ENCODE measurements around the gene MAPKAPK5. TPM values are rescaled to one million over a fixed set of nuclear protein-coding genes. Genes with fewer than 3 reads are reported as not detected.

Gene MAPKAPK5, protein sequence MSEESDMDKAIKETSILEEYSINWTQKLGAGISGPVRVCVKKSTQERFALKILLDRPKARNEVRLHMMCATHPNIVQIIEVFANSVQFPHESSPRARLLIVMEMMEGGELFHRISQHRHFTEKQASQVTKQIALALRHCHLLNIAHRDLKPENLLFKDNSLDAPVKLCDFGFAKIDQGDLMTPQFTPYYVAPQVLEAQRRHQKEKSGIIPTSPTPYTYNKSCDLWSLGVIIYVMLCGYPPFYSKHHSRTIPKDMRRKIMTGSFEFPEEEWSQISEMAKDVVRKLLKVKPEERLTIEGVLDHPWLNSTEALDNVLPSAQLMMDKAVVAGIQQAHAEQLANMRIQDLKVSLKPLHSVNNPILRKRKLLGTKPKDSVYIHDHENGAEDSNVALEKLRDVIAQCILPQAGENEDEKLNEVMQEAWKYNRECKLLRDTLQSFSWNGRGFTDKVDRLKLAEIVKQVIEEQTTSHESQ
- total RNA-seq (2014; rRNA removed; shearing (Covaris generic); ENCODE audit: low replicate concordance): 52.4 and 63.4 TPM in 2 replicates

DNA sequence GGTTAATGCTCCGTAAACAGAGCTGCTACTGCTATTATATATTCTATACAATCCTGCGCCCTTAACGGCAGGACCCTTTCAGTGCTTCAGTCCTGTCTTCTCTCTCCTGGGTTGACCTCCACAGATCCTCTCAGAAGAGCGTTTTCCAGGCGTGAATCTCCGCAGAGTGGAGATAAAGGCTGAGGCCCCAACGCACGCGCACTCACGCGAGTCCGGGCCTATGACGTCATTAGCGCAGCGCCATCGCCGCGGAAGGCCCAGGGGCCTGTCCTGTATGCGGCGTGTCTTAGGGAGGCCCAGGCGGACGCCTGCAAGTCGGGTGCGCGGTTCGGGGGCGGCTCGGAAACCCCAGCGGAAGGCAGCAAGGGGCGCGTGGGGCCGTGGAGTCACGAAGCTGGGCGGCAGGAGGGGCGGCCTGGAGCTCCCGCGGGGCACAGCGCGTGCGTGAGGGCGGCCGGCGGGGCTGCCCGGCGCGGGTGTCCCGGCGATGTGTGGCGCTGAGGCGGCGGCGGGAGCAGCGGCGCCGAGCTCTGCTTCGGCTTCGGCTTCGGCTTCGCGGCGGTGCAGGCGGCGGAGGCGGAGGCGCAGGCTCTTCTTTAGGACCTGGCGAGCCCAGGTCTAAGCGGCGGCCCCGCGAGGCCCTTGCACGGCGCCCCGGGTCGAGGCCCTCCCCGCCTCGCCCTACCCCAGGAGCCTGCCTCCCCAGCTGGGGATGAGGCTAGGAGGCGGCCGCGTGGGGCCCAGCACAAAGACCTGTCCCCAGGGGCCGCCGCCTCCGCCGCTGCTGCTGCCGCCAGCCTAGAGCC is at the start of gene MAPKAPK5:
TSS of gene MAPKAPK5 (plus strand) at position 479 of the 806 bp plus-strand sequence. CDS start 506 bp downstream, outside the sequence.
- peaks cover 28% of the 10 kb centered on the region for H3K36me3 ChIP-seq (ENCODE audit: insufficient read depth, low read length)

DNA sequence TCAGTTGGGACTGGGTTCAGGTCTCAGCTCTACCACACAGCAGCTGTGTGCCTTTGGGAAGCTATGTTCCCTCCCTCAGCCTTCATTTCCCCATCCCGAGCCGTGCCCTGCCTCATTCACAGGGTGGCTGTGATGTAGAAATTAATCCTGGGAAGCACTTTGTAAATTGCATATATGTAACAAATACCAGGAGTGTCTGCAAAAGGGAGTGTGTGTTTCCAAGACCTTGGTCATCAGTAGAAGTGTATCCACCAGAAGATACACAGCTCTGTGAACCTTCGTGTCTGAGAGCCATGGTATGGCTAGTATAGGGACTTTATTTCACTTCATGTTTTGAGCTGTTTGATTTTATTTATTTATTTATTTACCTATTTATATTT is 49.2 kb upstream of the MAPKAPK5 start:
- H3K79me2 ChIP-seq (ENCODE audit: low read length): no peaks in the 10 kb centered on the region
- H3K4me3 ChIP-seq (ENCODE audit: low read length): no peak overlapping the region
- no peak for DNase-seq
- no peaks in the 10 kb centered on the region for H3K27me3 ChIP-seq (ENCODE audit: low read length)
- peaks cover 18% of the 10 kb centered on the region for H3K36me3 ChIP-seq (ENCODE audit: insufficient read depth, low read length)
- no peaks in the 10 kb centered on the region for H4K20me1 ChIP-seq (ENCODE audit: insufficient read depth, low read depth, low read length)
- H3K27ac ChIP-seq (ENCODE audit: low read length): no peak overlapping the region
- H3K4me1 ChIP-seq (ENCODE audit: low read length): peaks cover 11% of the 10 kb centered on the region
- no peaks in the 10 kb centered on the region for H3K9me3 ChIP-seq (ENCODE audit: low read length)
- no peak overlapping the region for H2AFZ ChIP-seq (ENCODE audit: low read length)
- H3K9me2 ChIP-seq (replicated peaks; ENCODE audit: insufficient read depth, low read length): no peaks in the 10 kb centered on the region
- no peak overlapping the region for H3K4me2 ChIP-seq (ENCODE audit: low read depth, low read length, poor library complexity, severe bottlenecking)
- H3K9ac ChIP-seq (ENCODE audit: low read length): no peak overlapping the region

More for the DNA sequence above, at the start of gene MAPKAPK5:
- DNase-seq: peak; percentile 98
- H2AFZ ChIP-seq (ENCODE audit: low read length): peak within 1 kb of the TSS; percentile 45; the same call in 1 of the 2 replicates
- H3K4me2 ChIP-seq (ENCODE audit: low read depth, low read length, poor library complexity, severe bottlenecking): peak within 1 kb of the TSS; percentile 86
- peaks cover 71% of the 10 kb centered on the region for H3K79me2 ChIP-seq (ENCODE audit: low read length)
- H3K27me3 ChIP-seq (ENCODE audit: low read length): no peaks in the 10 kb centered on the region
- H3K9me3 ChIP-seq (ENCODE audit: low read length): no peaks in the 10 kb centered on the region
- peak within 1 kb of the TSS; percentile 88 for H3K9ac ChIP-seq (ENCODE audit: low read length)
- H3K4me3 ChIP-seq (ENCODE audit: low read length): peak within 1 kb of the TSS; percentile 88
- H4K20me1 ChIP-seq (ENCODE audit: insufficient read depth, low read depth, low read length): no peaks in the 10 kb centered on the region
- no peaks in the 10 kb centered on the region for H3K9me2 ChIP-seq (replicated peaks; ENCODE audit: insufficient read depth, low read length)
- H3K27ac ChIP-seq (ENCODE audit: low read length): peak within 1 kb of the TSS; percentile 56
- peaks cover 23% of the 10 kb centered on the region for H3K4me1 ChIP-seq (ENCODE audit: low read length)

DNA sequence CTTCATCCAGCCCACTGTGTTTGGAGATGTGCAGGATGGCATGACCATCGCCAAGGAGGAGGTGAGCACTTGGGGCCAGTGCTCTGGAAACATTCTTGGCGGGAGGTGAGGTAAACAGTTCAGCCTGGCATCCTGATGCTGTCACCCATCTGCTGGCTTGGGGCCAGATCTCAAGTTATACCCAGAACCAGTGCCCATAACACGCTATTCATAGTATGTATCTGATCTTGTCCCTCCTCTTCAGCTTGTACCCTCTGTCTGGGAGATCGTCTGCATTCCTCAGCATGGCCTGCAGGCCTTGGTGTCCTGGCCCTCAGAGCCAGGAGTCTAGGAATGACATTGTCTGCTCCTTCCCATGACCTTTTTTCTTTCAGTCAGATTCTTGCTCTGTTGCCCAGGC is 43.8 kb upstream of the MAPKAPK5 start:
- no peaks in the 10 kb centered on the region for H3K27me3 ChIP-seq (ENCODE audit: low read length)
- H3K27ac ChIP-seq (ENCODE audit: low read length): no peak overlapping the region
- H3K4me2 ChIP-seq (ENCODE audit: low read depth, low read length, poor library complexity, severe bottlenecking): no peak overlapping the region
- peaks cover 11% of the 10 kb centered on the region for H3K4me1 ChIP-seq (ENCODE audit: low read length)
- DNase-seq: no peak
- H3K36me3 ChIP-seq (ENCODE audit: insufficient read depth, low read length): peaks cover 38% of the 10 kb centered on the region
- no peaks in the 10 kb centered on the region for H3K9me3 ChIP-seq (ENCODE audit: low read length)
- H3K4me3 ChIP-seq (ENCODE audit: low read length): no peak overlapping the region
- H3K9me2 ChIP-seq (replicated peaks; ENCODE audit: insufficient read depth, low read length): no peaks in the 10 kb centered on the region
- H4K20me1 ChIP-seq (ENCODE audit: insufficient read depth, low read depth, low read length): no peaks in the 10 kb centered on the region
- no peaks in the 10 kb centered on the region for H3K79me2 ChIP-seq (ENCODE audit: low read length)
- H2AFZ ChIP-seq (ENCODE audit: low read length): no peak overlapping the region
- H3K9ac ChIP-seq (ENCODE audit: low read length): no peak overlapping the region

DNA sequence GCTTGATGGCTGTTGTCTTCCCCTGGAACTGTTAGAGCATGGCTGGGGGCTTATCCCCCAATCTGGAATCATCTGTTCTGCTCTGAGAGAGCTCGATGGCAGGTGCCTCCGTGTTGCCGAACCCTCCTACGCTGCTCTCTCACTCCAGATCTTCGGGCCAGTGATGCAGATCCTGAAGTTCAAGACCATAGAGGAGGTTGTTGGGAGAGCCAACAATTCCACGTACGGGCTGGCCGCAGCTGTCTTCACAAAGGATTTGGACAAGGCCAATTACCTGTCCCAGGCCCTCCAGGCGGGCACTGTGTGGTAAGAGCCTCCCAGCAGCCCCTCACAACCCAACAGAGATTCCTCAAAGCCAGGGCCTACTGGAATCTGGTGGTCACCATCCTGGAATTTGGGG is 42.3 kb upstream of the MAPKAPK5 start:
- H3K4me3 ChIP-seq (ENCODE audit: low read length): no peak overlapping the region
- H2AFZ ChIP-seq (ENCODE audit: low read length): no peak overlapping the region
- H3K4me1 ChIP-seq (ENCODE audit: low read length): peaks cover 11% of the 10 kb centered on the region
- H4K20me1 ChIP-seq (ENCODE audit: insufficient read depth, low read depth, low read length): no peaks in the 10 kb centered on the region
- H3K4me2 ChIP-seq (ENCODE audit: low read depth, low read length, poor library complexity, severe bottlenecking): no peak overlapping the region
- DNase-seq: no peak
- H3K36me3 ChIP-seq (ENCODE audit: insufficient read depth, low read length): peaks cover 33% of the 10 kb centered on the region
- H3K9ac ChIP-seq (ENCODE audit: low read length): no peak overlapping the region
- H3K27ac ChIP-seq (ENCODE audit: low read length): no peak overlapping the region
- H3K79me2 ChIP-seq (ENCODE audit: low read length): no peaks in the 10 kb centered on the region
- H3K9me2 ChIP-seq (replicated peaks; ENCODE audit: insufficient read depth, low read length): no peaks in the 10 kb centered on the region
- no peaks in the 10 kb centered on the region for H3K9me3 ChIP-seq (ENCODE audit: low read length)
- no peaks in the 10 kb centered on the region for H3K27me3 ChIP-seq (ENCODE audit: low read length)

DNA sequence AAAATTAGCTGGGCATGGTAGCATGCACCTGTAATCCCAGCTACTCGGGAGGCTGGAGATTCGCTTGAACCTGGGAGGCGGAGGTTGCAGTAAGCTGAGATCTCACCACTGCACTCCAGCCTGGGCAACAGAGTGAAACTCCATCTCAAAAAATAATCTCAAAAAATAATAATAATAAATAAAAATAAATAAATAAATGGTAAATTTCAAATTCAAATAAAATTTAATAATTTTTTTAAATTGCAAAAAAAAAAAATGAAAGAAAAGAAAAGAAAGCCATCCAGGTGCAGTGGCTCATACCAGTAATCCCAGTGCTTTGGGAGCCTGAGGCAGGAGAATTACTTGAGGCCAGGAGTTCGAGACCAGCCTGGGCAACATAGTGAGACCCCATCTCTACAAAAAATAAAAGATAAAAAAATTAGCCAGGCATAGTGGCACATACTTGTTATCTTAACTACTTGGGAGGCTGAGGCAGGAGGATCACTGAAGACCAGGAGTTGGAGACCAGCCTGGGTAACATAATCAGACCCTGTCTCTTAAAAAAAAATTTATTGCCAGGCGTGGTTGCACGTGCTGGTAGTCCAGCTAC is 38.9 kb upstream of the MAPKAPK5 start:
- Histone ChIP-seq H3K9ac (ENCODE audit: low read length) (no peak overlapping the region), H3K4me3 (ENCODE audit: low read length) (no peak overlapping the region), H3K27me3 (ENCODE audit: low read length) (no peaks in the 10 kb centered on the region), H3K79me2 (ENCODE audit: low read length) (no peaks in the 10 kb centered on the region), H2AFZ (ENCODE audit: low read length) (no peak overlapping the region), H3K27ac (ENCODE audit: low read length) (no peak overlapping the region), H3K4me2 (ENCODE audit: low read depth, low read length, poor library complexity, severe bottlenecking) (no peak overlapping the region), H3K36me3 (ENCODE audit: insufficient read depth, low read length) (peaks cover 21% of the 10 kb centered on the region), H4K20me1 (ENCODE audit: insufficient read depth, low read depth, low read length) (no peaks in the 10 kb centered on the region), H3K9me3 (ENCODE audit: low read length) (no peaks in the 10 kb centered on the region), H3K9me2 (replicated peaks; ENCODE audit: insufficient read depth, low read length) (no peaks in the 10 kb centered on the region), H3K4me1 (ENCODE audit: low read length) (no peaks in the 10 kb centered on the region)
- no peak for DNase-seq

DNA sequence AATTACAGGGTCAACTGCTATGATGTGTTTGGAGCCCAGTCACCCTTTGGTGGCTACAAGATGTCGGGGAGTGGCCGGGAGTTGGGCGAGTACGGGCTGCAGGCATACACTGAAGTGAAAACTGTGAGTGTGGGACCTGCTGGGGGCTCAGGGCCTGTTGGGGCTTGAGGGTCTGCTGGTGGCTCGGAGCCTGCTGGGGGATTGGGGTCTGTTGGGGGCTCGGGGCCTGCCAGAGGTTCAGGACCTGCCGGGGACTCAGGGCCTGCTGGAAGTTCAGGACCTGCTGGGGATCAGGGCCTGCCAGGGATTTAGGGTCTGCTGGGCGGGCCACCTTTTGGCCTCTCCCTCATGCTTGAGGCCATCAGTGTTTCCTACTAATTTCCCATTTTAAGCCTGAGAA is 38.2 kb upstream of the MAPKAPK5 start:
- H3K9ac ChIP-seq (ENCODE audit: low read length): no peak overlapping the region
- H3K4me3 ChIP-seq (ENCODE audit: low read length): no peak overlapping the region
- DNase-seq: no peak
- no peak overlapping the region for H3K27ac ChIP-seq (ENCODE audit: low read length)
- H3K4me1 ChIP-seq (ENCODE audit: low read length): no peaks in the 10 kb centered on the region
- H2AFZ ChIP-seq (ENCODE audit: low read length): no peak overlapping the region
- no peaks in the 10 kb centered on the region for H4K20me1 ChIP-seq (ENCODE audit: insufficient read depth, low read depth, low read length)
- H3K79me2 ChIP-seq (ENCODE audit: low read length): no peaks in the 10 kb centered on the region
- no peaks in the 10 kb centered on the region for H3K9me2 ChIP-seq (replicated peaks; ENCODE audit: insufficient read depth, low read length)
- peaks cover 19% of the 10 kb centered on the region for H3K36me3 ChIP-seq (ENCODE audit: insufficient read depth, low read length)
- no peaks in the 10 kb centered on the region for H3K27me3 ChIP-seq (ENCODE audit: low read length)
- no peaks in the 10 kb centered on the region for H3K9me3 ChIP-seq (ENCODE audit: low read length)
- H3K4me2 ChIP-seq (ENCODE audit: low read depth, low read length, poor library complexity, severe bottlenecking): no peak overlapping the region

DNA sequence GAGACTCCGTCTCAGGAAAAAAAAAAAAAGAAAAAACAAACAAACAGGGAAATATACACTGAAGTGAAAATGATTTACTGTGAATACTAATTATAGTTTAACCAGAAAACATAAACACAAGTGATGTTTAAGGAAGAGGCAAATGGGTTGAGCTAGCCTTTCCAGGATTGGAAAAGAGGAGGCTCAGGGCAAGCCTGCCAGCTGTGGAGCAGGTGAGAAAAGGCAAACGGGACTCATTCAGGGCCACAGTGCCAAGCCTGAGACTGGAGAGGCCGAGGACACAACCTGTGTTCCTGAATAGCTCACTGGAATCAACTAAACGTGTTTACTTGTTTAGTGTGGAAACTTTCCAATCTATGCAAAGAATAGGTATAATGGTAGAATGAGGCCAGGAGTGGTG is 35.7 kb upstream of the MAPKAPK5 start:
- Histone ChIP-seq H2AFZ (ENCODE audit: low read length) (no peak overlapping the region), H3K27ac (ENCODE audit: low read length) (no peak overlapping the region), H3K9me3 (ENCODE audit: low read length) (no peaks in the 10 kb centered on the region), H4K20me1 (ENCODE audit: insufficient read depth, low read depth, low read length) (no peaks in the 10 kb centered on the region), H3K9me2 (replicated peaks; ENCODE audit: insufficient read depth, low read length) (no peaks in the 10 kb centered on the region), H3K4me1 (ENCODE audit: low read length) (no peaks in the 10 kb centered on the region), H3K9ac (ENCODE audit: low read length) (no peak overlapping the region), H3K79me2 (ENCODE audit: low read length) (no peaks in the 10 kb centered on the region), H3K4me2 (ENCODE audit: low read depth, low read length, poor library complexity, severe bottlenecking) (no peak overlapping the region), H3K36me3 (ENCODE audit: insufficient read depth, low read length) (peaks cover 14% of the 10 kb centered on the region), H3K4me3 (ENCODE audit: low read length) (no peak overlapping the region), H3K27me3 (ENCODE audit: low read length) (no peaks in the 10 kb centered on the region)
- DNase-seq: no peak

DNA sequence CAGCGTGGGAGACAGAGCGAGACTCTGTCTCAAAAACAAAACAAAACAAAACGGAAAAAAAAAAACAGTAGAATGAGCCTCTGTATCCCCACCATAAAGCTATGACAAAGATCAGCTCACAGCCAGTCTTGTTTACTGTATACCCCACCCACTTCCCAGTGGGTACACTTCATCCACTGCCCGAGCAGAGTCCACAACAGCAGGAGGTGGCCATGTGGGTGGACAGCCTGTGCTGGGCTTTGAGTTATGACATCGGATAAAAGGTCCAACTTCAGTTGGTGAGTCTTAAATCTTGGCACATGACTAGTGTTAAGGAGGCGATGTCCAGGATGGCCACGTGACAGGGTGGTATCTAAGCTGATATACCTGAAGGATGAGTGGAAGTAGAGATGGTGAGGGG is 34.8 kb upstream of the MAPKAPK5 start:
- H3K9me2 ChIP-seq (replicated peaks; ENCODE audit: insufficient read depth, low read length): no peaks in the 10 kb centered on the region
- no peaks in the 10 kb centered on the region for H3K9me3 ChIP-seq (ENCODE audit: low read length)
- H3K36me3 ChIP-seq (ENCODE audit: insufficient read depth, low read length): peaks cover 10% of the 10 kb centered on the region
- no peak for DNase-seq
- H3K27ac ChIP-seq (ENCODE audit: low read length): no peak overlapping the region
- no peaks in the 10 kb centered on the region for H3K27me3 ChIP-seq (ENCODE audit: low read length)
- no peaks in the 10 kb centered on the region for H3K4me1 ChIP-seq (ENCODE audit: low read length)
- no peak overlapping the region for H3K9ac ChIP-seq (ENCODE audit: low read length)
- H2AFZ ChIP-seq (ENCODE audit: low read length): no peak overlapping the region
- H3K79me2 ChIP-seq (ENCODE audit: low read length): no peaks in the 10 kb centered on the region
- H3K4me3 ChIP-seq (ENCODE audit: low read length): no peak overlapping the region
- no peaks in the 10 kb centered on the region for H4K20me1 ChIP-seq (ENCODE audit: insufficient read depth, low read depth, low read length)
- H3K4me2 ChIP-seq (ENCODE audit: low read depth, low read length, poor library complexity, severe bottlenecking): no peak overlapping the region

Data from Karpas-422 (cell line).